Measurements from ENCODE around the gene RPL39.
"Not testable (repeated sequence)": the region's sequence is repeated elsewhere in the genome, so short reads cannot be mapped to it uniquely, and the experiment has no call there.

- TF ChIP-seq, protein P1, sequence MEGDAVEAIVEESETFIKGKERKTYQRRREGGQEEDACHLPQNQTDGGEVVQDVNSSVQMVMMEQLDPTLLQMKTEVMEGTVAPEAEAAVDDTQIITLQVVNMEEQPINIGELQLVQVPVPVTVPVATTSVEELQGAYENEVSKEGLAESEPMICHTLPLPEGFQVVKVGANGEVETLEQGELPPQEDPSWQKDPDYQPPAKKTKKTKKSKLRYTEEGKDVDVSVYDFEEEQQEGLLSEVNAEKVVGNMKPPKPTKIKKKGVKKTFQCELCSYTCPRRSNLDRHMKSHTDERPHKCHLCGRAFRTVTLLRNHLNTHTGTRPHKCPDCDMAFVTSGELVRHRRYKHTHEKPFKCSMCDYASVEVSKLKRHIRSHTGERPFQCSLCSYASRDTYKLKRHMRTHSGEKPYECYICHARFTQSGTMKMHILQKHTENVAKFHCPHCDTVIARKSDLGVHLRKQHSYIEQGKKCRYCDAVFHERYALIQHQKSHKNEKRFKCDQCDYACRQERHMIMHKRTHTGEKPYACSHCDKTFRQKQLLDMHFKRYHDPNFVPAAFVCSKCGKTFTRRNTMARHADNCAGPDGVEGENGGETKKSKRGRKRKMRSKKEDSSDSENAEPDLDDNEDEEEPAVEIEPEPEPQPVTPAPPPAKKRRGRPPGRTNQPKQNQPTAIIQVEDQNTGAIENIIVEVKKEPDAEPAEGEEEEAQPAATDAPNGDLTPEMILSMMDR (IDR thresholded peaks at IDR 0.05 in 4 of 5, conservative IDR thresholded peaks at IDR 0.05 in 1 of 5), result not testable (repeated sequence)
- TF ChIP-seq POLR2A (IDR thresholded peaks at IDR 0.05), result not testable (repeated sequence)
Observed at GRCh38 chrX:119750751-119751150, 40.7 kb downstream of the RPL39 start.
